ENCODE data around the gene AIDA.

Gene AIDA

DNA sequence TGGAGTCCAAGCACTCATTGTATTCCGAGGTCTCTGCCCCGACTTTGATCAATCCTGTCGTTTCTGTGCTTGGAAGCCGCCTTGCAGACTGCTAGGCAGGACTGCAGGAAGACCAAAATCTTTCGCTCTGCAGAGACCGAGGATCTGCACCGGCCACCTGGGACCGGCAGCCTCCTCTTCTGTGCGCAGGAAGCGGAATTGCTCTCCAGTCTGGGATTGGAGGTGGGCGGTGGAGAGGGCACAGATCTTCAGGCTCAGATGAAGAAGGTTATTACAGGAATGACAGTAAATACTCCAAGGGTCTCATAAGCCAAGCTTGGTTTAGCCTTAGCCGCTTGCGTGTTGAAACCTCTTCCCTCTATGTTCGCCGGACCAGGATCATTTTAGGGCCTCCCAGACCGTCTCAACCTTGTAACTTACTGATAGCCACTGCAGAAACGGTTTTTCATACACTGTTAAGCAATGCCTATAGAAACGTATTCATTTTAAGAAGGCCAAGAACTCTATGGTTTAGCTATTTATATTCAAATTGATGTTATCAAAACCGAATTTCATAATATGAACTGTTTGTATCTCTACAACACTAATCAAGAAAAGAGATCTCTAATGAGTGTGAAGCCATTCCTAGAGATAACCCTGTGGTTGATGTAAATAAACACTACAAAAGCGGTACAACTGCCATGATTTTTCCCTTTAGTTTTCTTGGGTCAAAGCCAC lies 93.3 kb downstream of the AIDA start:
- no peaks in the 10 kb centered on the region for H3K36me3 ChIP-seq
- TF ChIP-seq CTCF (IDR thresholded peaks at IDR 0.05; ENCODE audit: low read depth, low read length): no peak
- H3K27me3 ChIP-seq (ENCODE audit: insufficient read depth, low read depth, severe bottlenecking): no peaks in the 10 kb centered on the region
- DNase-seq: peak; percentile 18
- no peak overlapping the region for H3K27ac ChIP-seq
- peak overlapping the region; percentile 56 for H3K4me3 ChIP-seq (ENCODE audit: low read depth, low read length)
- no peaks in the 10 kb centered on the region for H3K9me3 ChIP-seq (ENCODE audit: severe bottlenecking)
